NCI-H526 (cell line): Measurements from ENCODE around the gene PLSCR3.

Source experiments
- DNase-seq, 2 experiments: peaks; one replicate each; lab custom pipeline; 2025; lab: John Stamatoyannopoulos, UW

PLSCR3 gene

DNA sequence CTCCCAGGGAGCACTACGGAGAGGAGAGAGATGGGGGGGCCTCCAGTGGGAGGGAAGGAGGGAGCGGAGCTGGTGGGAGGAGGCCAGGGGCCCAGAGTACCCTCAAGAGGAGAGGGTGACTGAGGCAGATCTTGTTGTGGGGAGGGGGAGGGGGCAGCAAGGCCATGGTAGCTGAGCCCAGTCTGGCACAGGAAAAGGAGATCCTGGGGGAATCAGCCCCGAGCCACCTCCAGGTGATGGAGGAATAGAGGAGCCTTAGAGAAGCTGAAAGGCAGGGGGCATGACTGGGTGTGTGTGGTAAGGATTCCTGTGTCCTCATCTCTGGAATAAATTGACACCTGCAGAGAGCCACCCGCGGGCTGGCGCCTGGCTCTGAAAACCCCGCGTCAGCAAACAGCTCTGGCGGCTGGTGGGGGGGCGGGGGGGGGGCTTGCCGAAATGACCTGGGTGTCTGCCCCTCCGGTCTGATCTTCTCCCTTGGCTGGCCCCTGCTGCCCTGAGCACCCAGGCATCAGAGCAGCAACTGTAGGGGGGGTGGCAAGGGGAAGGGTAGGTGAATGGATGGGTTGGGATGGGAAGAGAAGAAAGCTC, 12.0 kb upstream of the PLSCR3 start:
- DNase-seq = no peak

DNA sequence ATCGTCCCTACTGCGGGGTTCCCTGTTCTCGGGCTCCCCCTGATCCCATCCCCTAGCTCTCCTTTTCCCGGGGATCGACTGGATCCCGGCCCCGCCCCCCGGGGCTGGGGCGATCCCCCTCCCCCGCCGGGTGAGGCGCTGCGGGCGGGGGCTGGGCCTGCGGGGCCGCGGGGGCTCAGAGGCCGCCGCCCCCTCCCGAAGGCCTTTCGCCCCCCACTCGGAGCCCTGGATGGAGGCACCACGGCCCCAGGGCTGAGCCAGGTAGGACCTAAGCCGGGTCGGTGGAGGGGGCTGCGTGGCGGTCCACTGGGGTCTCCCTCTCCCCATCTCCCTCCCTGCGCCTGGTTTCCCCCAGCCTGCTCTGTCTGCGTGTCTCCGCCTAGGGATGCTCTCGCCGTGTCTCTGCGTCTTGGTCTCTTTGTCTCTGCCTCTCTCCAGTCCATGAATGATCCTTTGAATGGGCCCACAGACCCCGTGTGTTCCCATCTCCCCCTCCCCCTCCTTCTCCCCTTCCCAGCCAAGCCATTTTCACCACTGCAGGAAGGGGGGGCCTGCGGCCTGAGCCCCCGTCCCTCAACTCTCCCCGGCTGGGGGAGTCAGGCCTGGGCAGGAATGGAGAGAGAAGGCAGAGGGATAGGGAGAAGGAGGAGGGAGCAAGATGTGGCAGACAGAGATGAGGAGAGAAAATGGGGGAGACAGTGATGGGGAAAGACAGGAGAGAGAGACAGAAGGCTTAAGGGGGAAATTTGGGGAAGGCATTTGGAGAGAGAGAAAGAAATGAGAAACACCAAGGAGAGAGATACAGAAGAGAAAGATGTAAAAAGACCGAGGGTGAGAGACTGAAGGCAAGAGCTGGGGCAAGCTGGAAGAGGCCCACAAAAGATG, 11.3 kb upstream of the PLSCR3 start:
- DNase-seq = no peak

DNA sequence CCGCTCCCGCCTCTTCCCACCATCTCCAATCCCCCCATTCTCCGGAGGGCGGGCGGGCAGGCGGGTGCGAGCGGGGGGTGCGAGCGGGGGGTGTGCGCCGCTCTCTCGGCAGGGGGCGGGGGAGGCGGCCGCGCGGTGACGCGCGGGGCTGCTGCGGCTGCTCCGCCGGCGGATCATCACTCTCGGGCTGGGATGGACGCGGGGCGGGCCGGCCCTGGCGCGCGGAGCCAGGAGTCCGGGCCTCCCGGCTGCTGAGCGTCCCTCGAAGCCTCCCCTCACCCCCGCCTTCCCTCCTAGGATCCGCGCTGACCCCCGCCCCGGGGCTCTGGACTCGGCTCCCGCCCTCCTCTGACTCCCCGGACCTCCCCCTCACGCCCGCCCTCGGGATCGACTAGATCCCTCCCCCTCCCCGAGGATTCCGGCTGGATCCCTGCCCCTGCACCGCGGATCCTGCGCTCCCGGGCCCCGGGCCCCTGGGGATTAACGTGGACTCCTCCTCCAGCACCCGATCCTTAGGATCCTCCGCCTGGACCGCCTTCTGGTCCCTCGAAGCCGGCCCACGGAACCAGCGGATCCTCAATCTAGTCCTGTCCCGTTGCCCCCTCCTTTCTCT, 10.5 kb upstream of the PLSCR3 start:
- DNase-seq = peak in 1 of 2 experiments; percentile 50

DNA sequence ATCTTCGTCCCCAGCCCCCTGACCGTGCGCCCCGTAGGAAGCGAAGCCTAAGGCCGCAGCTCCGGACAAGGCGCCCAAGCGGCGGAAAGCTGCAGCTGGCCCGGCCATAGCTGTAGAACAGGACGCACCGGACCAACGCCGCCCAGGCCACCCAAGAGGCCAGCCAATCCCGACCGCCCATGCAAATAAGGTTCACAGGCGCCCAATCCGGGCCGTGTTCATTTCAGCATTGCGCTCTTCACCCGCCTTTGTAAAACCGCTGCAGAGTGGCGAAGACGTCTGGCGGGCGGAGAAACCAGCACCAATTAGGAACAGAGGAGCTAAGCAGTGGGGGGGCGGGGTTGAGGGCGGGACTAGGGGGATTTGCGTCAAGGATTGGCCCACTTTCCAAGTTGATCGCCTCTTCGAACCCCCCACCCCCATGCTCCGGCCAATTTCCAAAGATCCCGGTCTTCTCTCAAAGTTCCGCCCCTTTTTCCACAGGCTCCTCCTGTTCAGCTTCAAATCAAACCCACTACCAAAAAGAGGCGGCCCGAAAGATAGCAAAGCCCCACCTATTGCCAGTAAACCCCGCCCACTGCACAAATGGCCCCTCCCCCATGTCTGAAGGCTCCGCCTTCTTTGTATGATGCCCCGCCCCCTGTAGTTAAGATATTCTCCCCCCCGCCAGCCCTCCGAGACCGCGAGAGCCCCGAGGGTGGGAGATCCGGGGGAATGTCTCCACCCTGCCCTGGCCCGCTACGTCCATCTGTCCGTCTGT, 9.8 kb upstream of the PLSCR3 start, which contains the start of gene TMEM256:
TMEM256 (minus strand) TSS at position 121 of the 760 bp plus-strand sequence; CDS start at position 108, 13 bp downstream.
- peak; percentile 95 to 97 for DNase-seq

DNA sequence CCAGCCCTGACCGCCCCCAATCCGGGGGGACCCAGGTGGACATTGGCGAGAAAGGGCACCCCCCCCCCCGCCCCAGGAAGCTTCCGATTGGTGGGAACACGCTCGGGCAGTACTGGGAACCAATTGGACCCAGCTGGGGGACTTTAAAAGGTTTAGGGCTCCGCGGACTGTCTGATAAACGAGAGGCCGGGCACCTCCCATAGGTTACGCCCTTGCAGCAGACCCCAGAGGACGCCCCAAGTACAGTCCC, 9.3 kb upstream of the PLSCR3 start:
- peak in 1 of 2 experiments; percentile 45 for DNase-seq

DNA sequence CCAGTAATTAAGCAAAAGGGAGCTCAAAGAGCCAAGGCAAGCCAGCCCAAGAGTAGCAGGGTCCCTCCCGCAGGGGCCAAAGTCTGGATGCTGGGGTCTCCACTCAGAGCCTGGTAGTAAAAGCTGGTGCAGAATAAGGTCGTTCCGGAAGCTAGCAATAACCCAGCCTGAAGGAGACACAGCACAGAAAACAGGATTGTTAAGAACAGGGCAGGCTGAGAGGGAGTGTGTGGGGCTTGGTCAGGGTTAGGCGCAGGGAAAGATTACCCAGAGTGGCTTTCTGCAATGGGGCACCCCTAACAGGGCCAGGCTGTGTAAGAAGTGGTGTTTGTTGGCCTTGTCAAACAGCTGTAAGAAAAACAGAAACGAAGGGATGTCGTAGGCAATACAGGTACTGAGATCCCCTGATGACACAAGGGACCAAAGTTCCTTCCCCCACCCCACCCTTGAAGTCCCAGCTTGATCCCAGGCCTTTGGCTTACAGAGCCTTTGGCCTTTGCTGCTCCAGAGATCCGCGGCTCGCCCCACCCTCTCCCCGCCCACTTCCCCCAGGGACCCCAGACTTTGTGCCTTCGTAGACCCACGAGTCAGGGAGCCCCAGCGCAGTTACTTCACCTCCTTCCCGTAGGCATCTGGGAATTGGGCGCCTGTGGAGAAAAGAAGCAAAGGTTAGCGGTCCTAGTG, 8.9 kb upstream of the PLSCR3 start:
- DNase-seq = peak in 1 of 2 experiments; percentile 46

DNA sequence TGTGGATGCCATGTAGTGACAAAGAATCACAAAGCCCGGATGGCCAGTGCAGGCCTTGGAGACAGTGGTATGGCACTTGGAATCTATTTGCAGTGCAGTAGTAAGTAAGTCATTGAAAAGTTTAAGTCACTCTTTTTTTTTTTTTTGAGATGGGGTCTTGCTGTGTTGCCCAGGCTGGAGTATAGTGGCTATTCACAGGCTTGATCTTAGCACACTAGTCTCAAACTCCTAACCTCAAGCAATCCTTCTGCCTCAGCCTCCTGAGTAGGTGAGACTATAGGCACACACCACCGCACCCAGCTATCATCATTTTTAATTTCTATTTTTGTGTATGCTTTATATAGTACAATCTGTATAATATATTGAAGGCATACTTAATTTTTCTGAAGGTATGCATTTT, 4.3 kb upstream of the PLSCR3 start:
- DNase-seq = no peak

DNA sequence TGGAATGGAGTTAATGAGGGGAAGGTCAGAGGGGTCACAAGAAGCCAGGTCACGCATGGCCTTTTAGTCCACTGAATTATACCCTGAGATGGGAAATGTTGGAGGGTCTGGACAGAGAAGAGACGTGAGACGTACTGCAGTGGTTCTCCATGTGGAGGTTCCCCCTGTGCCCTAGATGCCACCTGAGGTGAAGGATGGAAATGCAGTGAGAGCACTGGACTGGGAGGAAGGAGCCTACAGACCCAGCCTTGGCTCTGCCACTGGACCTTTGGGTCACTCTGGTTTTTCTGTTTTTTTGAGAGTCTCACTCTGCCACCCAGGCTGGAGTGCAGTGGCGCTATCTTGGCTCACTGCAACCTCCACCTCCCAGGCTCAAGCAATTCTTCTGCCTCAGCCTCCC, 1.8 kb upstream of the PLSCR3 start:
- DNase-seq = no peak

DNA sequence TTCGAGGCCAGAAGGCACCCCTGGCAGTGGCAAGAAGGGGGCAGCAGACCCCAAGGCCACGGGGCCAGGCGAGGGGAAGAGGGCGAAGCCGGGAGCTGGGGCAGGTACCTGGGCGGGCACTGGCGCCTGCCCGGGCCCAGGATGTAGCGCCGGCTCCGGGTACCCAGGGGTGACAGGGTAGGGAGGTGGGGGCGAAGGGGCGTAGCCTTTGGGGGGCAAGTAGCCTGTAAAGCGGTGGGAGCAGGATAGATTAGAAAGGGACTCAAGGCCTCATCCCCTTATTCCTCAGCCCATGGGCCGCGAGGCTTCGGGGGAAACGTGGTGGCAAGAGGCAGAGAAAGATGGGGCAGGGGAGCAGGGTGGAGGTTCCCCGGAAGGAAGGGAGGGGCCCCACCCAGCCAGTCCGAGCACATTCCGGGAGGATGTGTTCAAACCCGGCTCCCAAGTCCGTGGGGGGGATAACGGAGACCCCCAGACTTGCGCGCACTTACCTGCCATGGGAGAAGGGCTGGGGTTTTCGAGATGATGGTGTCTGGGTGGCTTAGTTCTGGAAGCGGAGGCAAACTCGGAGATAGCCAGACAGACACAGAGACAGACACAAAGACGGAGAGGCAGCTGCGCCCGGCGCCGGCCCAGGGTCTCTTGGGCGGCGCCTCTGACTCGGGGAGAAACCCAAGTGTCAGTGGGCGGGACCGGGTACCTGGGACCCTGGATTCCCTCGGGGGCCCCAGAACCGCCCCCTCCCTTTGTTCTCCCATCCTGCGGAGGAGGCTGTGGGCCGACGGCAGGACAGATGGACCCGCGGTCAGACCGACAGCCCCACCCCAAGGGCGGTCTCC, 493 bp downstream of the PLSCR3 start:
- DNase-seq = peak in 1 of 2 experiments; percentile 77

DNA sequence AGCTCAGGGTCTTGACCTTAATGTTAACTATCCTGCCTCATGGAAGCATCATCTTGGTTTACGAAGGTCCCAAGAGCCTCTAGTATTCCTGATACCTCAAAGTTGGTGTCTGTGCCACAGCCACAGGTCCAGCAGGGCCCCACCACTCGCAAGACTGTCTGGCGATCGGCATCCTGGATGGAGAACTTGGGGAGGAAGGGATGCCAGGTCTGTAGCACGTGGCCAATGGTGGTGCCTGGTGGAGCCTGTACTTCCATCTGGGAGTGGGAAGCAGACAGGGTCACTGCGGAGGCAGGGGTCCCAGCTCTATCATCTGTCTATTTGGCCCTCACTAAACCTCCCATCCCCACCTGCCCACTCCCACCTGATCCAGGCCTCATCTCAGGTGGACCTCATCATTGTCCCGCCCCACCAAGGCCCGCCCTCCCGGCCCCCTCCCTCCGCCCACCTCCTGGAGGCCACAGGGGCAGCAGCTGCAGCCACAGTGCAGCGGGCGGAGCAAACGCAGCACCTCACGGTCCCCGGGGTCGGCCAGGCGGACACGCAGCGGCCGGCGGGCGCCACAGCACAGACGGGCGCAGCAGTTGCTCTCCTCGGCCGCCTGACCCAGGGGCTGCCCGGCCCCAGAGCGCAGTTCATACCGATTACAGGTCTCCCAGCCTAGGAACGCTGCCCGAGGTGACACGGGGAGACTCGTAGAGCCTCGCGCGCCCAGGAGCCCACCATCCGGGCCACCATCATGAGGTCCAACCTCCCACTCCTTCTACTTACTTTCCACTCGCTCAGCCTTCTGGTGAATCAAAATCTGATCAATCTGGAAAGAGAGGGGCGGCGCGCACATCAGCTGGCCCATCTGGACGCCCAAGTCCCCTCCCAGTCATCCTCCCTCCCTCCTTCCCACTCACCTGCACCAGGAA, 1.4 kb downstream of the PLSCR3 start:
- DNase-seq = peak in 1 of 2 experiments; percentile 32

DNA sequence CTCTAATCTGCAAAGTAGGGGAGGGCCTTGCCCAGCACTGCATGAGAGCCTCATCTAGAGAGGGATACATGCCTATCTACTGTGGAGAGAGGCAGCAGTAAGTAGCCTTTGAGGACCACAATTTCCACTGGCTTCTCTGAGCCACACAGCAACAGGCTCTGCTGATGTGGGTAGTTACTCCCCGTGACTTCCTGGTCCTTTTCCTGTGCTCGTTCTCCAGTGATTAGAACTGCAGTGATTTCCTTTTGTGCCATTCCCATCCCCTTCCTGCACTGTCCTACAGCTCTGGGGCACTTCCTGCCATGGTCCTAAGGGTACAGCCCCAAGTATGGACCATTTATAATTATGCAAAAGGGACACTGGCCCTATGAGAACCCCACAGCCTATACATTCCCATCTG, 3.0 kb downstream of the PLSCR3 start:
- no peak for DNase-seq

DNA sequence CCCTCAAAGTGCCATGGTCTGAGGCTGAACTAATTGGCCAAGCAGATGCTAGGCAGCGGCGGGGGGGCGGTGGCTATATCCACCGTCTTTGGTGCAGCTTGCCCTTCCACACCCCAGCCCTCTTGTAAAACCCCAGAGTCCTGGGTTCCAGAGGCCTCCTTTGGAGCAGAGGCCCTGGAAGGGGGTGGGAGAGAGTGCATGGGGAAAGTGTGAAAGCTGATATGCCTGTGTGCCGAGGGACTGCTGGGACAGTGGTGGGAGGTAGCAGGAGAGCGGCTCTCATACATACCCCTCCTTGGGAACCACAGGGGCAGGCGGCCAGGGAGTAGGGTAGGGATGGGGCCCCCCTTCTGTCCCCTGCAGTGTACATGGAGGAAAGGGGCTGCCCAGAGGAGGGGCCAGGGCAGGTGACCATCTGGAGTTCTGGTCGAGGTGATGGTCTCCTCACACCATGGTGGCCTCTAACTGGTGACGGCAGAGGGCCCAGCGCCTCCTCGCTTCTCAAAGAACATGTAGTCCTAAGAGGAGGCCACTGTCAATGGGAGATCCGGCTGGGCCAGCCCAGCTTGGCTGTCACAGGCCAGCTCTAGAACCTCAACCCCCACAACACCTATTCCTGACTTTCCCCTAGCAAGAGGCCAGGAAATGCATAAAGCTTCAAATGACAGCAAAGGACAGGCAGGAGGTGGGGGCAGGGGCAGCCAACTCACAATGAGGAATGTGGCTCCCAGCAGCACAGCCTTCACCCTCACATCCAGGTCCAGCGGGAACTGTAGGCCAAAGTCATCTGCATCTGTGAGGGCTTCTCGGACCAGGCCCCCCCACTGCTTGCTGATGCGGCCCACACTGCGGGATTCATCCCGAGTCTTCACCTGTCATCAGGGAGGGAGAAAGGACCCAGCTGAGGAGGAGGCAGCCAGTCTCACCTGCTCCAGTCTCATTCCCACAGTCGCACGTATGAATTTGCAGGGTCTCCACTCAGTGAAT, 4.1 kb downstream of the PLSCR3 start:
- no peak for DNase-seq

DNA sequence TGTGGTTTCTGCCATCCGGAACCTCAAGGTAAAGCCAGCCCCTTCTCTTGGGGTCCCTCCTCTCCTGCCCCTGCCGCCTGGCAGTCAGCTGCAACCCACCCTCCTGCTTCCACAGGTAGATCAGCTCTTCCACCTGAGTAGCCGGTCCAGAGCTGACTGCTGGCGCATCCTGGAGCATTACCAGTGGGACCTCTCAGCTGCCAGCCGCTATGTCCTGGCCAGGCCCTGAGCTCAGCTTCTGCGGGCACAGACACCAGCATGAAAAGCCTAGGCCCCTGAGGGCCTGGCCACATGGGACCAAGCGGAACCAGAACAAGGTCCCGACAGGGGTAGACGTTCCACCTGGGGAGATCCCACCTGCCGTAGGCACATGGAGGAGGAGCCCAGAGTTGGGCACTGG, 5.5 kb downstream of the PLSCR3 start:
- DNase-seq = no peak

DNA sequence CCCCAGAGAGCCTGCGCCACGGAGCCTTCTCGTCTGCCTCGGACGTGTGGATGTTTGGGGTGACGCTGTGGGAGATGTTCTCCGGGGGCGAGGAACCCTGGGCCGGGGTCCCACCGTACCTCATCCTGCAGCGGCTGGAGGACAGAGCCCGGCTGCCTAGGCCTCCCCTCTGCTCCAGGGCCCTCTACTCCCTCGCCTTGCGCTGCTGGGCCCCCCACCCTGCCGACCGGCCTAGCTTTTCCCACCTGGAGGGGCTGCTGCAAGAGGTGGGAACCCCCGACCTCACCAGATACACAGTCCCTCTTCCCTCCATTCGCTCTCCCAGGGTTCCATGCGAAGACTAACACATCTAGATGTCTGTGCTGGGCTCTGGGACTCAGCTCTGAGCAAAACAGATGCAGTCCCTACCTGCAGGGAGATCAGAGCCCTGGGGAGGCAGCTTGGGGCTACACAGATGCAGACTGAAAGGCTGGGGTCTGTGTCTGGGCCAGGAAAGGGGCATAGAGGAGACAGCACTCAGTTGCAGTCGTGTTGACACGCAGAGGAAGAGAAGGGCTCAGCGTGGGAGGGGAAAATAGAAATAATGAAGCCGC, 9.7 kb downstream of the PLSCR3 start:
- no peak for DNase-seq

DNA sequence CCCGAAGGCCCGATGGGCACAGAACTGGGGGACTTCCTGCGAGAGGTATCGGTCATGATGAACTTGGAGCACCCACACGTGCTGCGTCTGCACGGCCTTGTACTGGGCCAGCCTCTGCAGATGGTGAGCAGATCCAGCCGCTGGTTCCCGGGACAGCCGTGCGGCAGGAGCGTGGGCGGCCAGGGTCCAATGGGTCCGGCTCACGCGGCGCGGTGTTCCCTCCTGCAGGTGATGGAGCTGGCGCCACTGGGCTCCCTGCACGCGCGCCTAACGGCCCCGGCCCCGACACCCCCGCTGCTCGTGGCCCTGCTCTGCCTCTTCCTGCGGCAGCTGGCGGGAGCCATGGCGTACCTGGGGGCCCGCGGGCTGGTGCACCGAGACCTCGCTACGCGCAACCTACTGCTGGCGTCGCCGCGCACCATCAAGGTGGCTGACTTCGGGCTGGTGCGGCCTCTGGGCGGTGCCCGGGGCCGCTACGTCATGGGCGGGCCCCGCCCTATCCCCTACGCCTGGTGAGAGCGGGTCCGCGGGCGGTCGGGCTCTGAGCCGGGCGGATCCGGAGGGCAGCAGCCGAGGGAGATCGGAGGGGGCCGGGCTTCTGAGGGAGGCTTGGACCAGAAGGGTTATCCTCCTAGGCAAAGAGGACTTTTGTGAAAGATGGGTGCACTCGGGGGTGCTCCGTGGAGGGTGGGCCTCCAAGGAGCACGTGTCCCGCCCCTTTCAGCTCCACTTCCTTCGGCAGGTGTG, 10.4 kb downstream of the PLSCR3 start:
- DNase-seq = peak in 1 of 2 experiments; percentile 76

DNA sequence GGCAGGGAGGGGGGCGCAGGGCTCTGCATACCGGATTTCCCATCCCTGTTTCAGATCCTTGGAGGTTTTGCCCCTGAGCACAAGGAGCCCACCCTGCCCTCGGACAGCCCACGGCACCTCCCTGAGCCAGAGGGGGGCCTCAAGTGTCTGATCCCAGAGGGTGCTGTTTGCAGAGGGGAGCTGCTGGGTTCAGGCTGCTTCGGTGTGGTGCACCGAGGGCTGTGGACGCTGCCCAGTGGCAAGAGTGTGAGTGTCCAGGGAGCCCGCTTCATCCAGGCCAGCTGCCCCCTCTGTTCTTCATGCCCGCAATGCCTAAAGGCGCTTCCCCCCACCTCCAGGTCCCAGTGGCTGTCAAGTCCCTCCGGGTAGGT, 11.0 kb downstream of the PLSCR3 start:
- no peak for DNase-seq

DNA sequence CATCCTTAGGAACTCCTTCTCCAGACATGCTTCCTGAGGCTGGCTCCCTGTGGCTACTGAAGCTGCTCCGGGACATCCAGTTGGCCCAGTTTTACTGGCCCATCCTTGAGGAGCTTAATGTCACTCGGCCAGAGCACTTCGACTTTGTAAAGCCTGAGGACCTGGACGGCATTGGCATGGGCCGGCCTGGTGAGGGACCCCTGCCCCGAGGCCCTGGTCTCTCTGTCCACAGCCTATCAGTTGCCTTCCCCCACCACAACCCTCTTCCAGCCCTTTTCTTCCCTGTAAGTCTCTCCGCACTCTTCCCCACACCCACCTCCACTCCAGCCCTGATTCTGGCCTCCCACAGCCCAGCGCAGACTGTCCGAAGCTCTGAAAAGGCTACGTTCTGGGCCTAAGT, 11.4 kb downstream of the PLSCR3 start:
- no peak for DNase-seq
